ENCODE data around the gene CPNE6. TPM values are rescaled to one million over a fixed set of nuclear protein-coding genes. Genes with fewer than 3 reads are reported as not detected.

CPNE6 gene
- total and polyA plus RNA-seq, 2 of the 13 experiments (the other 11 are each of a cell fraction or from before 2014, with no cell fraction given): not detected

DNA sequence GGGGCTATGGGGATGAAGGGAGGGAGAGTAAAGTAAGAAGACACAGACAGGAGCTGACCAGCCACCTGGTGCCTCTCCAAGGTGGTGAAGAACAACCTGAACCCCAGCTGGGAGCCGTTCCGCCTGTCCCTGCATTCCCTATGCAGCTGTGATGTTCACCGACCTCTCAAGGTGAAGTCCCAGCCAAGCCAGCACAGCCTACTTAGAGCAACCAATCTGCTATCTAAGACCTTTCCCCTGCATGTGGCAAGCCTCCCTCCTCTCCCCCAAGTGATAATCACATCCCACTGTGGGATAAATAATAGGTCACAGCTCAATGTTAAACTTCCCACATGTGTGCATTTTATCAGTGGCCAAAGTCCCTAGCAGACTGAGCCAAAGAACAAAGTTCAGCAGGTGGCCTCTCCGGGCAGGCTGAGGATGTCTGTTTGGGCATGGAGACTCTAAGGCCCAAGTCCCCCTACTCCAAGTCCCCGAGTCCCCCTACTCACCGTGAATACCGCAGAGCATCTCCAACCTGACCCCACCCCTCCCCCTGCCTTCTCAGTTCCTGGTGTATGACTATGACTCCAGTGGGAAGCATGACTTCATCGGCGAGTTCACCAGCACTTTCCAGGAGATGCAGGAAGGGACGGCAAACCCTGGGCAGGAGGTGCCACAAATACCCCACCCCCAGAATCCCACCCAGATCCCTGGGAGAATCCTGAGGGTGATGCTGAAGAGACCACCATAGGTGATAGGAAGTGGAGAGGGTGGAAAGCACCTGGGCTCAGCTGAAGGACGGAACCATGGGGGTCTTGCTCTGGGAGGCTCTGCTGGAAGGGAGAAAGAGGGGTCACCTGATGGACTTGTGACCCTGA is 3.5 kb downstream of the CPNE6 start (continued):
- TF ChIP-seq, protein P1, sequence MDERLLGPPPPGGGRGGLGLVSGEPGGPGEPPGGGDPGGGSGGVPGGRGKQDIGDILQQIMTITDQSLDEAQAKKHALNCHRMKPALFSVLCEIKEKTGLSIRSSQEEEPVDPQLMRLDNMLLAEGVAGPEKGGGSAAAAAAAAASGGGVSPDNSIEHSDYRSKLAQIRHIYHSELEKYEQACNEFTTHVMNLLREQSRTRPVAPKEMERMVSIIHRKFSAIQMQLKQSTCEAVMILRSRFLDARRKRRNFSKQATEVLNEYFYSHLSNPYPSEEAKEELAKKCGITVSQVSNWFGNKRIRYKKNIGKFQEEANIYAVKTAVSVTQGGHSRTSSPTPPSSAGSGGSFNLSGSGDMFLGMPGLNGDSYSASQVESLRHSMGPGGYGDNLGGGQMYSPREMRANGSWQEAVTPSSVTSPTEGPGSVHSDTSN (CRISPR knock-in tag; IDR thresholded peaks at IDR 0.05): no peak
- 0 out of 2 replicates have a peak, but pooled peaks have one; percentile 39 for TF ChIP-seq ZFP82 (CRISPR knock-in tag; IDR thresholded peaks at IDR 0.05; ENCODE audit: borderline replicate concordance)
- no peak for TF ChIP-seq CHD4 (IDR thresholded peaks at IDR 0.05; ENCODE audit: borderline replicate concordance, low read length)
- TF ChIP-seq ZMYM2 (CRISPR knock-in tag; IDR thresholded peaks at IDR 0.05): 0 out of 2 replicates have a peak, but pooled peaks have one; percentile 39
- 0 out of 2 replicates have a peak, but pooled peaks have one; percentile 22 for TF ChIP-seq ZNF232 (CRISPR knock-in tag; IDR thresholded peaks at IDR 0.05; ENCODE audit: borderline replicate concordance)
- TF ChIP-seq ZNF747 (CRISPR knock-in tag; IDR thresholded peaks at IDR 0.05; ENCODE audit: borderline replicate concordance): 0 out of 2 replicates have a peak, but pooled peaks have one; percentile 42
- no peak for TF ChIP-seq FIP1L1 (IDR thresholded peaks at IDR 0.05; ENCODE audit: borderline replicate concordance, insufficient read depth, low read depth, low read length)
- TF ChIP-seq SAP130 (CRISPR knock-in tag; IDR thresholded peaks at IDR 0.05; ENCODE audit: low read depth): peak; percentile 28; the same call in 1 of the 2 replicates
- TF ChIP-seq ZNF547 (CRISPR knock-in tag; IDR thresholded peaks at IDR 0.05): peak; percentile 42; the same call in 1 of the 2 replicates
- TF ChIP-seq NR2F2 (IDR thresholded peaks at IDR 0.05; ENCODE audit: borderline replicate concordance, low read depth): peak; percentile 20; the same call in 1 of the 2 replicates
- TF ChIP-seq, protein P2, sequence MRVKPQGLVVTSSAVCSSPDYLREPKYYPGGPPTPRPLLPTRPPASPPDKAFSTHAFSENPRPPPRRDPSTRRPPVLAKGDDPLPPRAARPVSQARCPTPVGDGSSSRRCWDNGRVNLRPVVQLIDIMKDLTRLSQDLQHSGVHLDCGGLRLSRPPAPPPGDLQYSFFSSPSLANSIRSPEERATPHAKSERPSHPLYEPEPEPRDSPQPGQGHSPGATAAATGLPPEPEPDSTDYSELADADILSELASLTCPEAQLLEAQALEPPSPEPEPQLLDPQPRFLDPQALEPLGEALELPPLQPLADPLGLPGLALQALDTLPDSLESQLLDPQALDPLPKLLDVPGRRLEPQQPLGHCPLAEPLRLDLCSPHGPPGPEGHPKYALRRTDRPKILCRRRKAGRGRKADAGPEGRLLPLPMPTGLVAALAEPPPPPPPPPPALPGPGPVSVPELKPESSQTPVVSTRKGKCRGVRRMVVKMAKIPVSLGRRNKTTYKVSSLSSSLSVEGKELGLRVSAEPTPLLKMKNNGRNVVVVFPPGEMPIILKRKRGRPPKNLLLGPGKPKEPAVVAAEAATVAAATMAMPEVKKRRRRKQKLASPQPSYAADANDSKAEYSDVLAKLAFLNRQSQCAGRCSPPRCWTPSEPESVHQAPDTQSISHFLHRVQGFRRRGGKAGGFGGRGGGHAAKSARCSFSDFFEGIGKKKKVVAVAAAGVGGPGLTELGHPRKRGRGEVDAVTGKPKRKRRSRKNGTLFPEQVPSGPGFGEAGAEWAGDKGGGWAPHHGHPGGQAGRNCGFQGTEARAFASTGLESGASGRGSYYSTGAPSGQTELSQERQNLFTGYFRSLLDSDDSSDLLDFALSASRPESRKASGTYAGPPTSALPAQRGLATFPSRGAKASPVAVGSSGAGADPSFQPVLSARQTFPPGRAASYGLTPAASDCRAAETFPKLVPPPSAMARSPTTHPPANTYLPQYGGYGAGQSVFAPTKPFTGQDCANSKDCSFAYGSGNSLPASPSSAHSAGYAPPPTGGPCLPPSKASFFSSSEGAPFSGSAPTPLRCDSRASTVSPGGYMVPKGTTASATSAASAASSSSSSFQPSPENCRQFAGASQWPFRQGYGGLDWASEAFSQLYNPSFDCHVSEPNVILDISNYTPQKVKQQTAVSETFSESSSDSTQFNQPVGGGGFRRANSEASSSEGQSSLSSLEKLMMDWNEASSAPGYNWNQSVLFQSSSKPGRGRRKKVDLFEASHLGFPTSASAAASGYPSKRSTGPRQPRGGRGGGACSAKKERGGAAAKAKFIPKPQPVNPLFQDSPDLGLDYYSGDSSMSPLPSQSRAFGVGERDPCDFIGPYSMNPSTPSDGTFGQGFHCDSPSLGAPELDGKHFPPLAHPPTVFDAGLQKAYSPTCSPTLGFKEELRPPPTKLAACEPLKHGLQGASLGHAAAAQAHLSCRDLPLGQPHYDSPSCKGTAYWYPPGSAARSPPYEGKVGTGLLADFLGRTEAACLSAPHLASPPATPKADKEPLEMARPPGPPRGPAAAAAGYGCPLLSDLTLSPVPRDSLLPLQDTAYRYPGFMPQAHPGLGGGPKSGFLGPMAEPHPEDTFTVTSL (CRISPR knock-in tag; IDR thresholded peaks at IDR 0.05; ENCODE audit: borderline replicate concordance): 0 out of 2 replicates have a peak, but pooled peaks have one; percentile 48
- TF ChIP-seq RAD21 (CRISPR knock-in tag; IDR thresholded peaks at IDR 0.05): no peak
- 0 out of 2 replicates have a peak, but pooled peaks have one; percentile 34 for TF ChIP-seq JUN (CRISPR knock-in tag; IDR thresholded peaks at IDR 0.05)
- TF ChIP-seq, protein P3, sequence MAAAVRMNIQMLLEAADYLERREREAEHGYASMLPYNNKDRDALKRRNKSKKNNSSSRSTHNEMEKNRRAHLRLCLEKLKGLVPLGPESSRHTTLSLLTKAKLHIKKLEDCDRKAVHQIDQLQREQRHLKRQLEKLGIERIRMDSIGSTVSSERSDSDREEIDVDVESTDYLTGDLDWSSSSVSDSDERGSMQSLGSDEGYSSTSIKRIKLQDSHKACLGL (CRISPR knock-in tag; IDR thresholded peaks at IDR 0.05): 0 out of 2 replicates have a peak, but pooled peaks have one; percentile 49
- TF ChIP-seq ZNF543 (CRISPR knock-in tag; IDR thresholded peaks at IDR 0.05): 0 out of 2 replicates have a peak, but pooled peaks have one; percentile 44
- TF ChIP-seq, protein P4, sequence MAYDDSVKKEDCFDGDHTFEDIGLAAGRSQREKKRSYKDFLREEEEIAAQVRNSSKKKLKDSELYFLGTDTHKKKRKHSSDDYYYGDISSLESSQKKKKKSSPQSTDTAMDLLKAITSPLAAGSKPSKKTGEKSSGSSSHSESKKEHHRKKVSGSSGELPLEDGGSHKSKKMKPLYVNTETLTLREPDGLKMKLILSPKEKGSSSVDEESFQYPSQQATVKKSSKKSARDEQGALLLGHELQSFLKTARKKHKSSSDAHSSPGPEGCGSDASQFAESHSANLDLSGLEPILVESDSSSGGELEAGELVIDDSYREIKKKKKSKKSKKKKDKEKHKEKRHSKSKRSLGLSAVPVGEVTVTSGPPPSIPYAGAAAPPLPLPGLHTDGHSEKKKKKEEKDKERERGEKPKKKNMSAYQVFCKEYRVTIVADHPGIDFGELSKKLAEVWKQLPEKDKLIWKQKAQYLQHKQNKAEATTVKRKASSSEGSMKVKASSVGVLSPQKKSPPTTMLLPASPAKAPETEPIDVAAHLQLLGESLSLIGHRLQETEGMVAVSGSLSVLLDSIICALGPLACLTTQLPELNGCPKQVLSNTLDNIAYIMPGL (CRISPR knock-in tag; IDR thresholded peaks at IDR 0.05; ENCODE audit: borderline replicate concordance in 1 of 2, low read depth in 1 of 2): 0 out of 4 replicates have a peak, but pooled peaks of 1 of the 2 experiments have one; percentile 24
- TF ChIP-seq ESRRA (CRISPR knock-in tag; IDR thresholded peaks at IDR 0.05; ENCODE audit: low read depth): peak; percentile 96
- TF ChIP-seq NFKB2 (CRISPR knock-in tag; IDR thresholded peaks at IDR 0.05; ENCODE audit: borderline replicate concordance): peak; percentile 54; the same call in 1 of the 2 replicates

Data from HepG2 (cell line).